GF-D8 (cell line): Measurements from ENCODE around the gene PCNX3.

Experiments used
- DNase-seq: peaks from one replicate; lab custom pipeline; 2025; lab: John Stamatoyannopoulos, UW

Gene PCNX3

DNA sequence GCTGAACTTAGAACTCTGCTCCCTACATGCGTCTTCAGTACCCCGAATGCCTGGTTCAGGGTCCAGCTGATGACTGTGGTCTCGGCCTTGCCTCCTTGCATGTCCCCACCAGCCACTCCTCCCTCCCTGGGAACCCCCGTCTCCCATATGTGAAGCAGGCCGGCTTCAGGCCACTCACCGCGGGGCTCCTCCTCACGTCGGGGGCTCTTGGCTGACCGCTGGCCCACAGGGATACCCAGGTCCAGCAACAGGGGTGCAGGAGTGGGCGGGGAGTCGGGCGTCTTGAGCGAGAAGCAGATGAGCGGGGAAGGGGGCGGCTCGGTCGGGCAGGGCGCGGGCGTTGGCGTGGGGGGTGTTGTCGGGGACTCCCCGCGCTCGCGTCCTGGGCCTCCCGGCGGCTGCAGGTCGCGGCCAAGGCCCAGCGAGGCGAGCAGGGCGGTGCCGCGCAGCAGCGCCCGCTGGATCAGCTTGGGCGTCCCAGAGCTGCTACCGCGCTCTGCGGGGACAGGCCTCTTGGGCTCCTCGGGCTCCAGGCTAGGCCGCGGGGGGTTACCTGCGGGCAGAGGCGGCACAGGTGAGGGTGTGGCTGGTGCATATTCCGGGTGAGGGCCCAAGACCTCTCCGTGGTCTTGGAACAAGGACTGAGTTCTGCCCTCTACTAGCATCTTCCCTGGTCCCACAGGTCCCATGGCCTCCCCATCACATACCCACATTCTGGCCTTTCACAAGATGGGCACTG lies 16.2 kb upstream of the PCNX3 start:
- DNase-seq = no peak

DNA sequence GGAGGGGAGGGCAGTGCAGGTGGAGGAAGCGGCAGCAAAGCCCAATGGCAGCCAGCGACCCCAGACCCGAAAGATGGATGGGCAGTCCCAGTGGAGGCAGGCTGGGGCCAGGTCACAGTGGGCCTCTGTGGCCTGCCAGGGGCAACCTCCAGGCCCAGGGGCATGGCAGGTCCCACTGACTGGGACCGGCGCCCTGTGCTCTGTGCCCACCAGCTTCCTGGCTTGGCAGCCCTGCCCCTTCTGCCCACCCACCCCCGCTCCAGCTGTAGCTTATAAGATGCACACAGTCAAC lies 15.7 kb upstream of the PCNX3 start:
- DNase-seq = no peak

GRCh38 chr11:65604258-65604657 lies 11.3 kb upstream of the PCNX3 start:
- DNase-seq = no peak

DNA sequence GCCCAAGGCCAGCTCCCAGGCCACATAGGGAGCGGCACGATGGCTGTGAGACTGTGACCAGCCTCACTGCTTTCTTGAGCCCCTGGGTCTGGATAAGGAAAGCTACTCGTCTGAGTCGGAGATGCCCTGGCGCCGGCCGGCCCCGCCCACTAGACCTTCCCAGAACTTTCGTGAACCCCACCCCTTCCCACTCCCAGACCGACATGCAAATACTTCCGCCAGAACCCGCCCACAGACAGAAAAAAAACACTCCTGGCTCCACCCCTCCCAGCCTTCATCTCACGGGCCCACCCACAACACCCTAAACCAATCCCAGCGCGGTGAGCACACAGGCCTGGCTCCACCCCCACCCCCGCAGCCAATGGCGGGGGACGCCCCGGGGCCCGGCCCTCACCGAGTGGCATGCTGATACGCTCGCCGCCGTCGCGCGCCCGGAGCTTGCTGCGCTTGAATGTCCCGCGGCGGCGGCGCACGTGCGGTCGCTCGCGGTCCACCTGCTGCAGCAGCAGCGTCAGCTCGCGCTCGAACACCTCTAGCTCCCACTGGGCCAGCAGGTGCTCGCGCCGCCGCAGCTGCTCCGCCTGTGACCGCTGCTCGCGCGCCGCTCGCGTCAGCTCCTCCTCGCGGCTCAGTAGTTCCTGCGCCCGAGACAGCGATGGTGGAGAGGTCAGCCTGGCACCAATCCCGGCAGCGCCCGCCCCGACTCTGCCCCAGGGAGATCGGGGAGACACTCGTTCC lies 8.5 kb upstream of the PCNX3 start:
- no peak for DNase-seq

- no peak for DNase-seq
Observed at GRCh38 chr11:65607614-65608426, 7.8 kb upstream of the PCNX3 start.

- DNase-seq = no peak
Observed at GRCh38 chr11:65609229-65609628, 6.3 kb upstream of the PCNX3 start.

- no peak for DNase-seq
Observed at GRCh38 chr11:65609665-65610064, 5.9 kb upstream of the PCNX3 start.

GRCh38 chr11:65610404-65610803 lies 5.2 kb upstream of the PCNX3 start:
- DNase-seq = no peak

DNA sequence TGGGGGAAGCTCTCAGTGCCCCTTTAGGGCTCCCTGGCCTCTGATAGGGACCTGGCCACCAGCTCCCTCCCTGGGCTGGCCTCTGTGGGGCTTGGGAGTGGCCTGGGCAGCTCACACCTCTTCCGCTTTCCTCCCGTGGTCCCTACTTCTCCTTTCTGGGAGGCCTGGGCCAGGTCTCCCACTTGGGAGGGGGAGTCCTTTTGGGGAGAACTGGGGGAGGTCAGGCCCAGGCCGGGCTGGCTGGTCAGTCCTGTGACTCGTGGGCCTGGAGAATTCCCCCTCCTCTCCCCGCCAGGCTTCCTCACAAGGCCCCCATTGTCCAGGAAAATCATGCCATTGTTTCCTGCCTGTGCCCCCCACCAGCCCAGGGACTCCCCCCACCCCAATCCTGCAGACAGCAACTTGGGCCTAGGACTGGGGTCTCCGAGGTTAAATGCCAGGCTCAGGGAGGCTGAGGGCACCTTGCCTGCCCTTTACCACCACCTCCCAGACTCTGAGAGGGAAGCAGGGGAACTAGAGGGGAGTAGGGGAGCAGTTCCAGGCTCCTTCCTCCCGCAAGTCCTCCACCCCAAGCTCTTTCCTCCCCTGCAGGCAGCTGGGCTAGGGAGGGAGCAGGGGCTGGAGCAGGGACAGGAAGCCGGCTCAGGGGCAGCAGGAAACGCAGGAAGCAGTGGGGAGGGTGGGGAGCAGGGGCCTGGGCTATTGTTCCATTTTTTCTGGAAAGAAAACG lies 4.4 kb upstream of the PCNX3 start:
- DNase-seq = peak; percentile 34

- DNase-seq = no peak
Observed at GRCh38 chr11:65611758-65612603, 3.6 kb upstream of the PCNX3 start.

DNA sequence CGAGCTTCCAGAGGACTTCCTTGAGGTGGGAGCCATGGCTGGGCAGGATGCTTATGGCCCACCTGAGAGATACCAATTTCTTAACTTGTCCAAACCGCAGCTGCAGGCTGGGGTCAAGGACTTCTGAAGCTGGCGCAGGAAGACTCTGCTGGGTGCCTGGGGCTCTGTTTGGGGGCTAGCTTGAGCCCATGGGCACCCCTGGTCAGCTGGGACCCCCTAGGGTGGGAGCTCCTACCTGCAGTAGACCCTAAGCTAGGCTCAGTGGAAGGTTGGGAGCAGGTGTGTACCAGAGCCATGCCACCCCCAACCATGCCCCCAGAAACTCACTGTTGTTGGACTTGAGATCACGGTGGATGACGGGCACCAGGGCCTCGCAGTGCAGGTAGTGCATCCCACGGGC lies 2.9 kb upstream of the PCNX3 start:
- DNase-seq = no peak

- no peak for DNase-seq
Observed at GRCh38 chr11:65613091-65613928, 2.3 kb upstream of the PCNX3 start.

DNA sequence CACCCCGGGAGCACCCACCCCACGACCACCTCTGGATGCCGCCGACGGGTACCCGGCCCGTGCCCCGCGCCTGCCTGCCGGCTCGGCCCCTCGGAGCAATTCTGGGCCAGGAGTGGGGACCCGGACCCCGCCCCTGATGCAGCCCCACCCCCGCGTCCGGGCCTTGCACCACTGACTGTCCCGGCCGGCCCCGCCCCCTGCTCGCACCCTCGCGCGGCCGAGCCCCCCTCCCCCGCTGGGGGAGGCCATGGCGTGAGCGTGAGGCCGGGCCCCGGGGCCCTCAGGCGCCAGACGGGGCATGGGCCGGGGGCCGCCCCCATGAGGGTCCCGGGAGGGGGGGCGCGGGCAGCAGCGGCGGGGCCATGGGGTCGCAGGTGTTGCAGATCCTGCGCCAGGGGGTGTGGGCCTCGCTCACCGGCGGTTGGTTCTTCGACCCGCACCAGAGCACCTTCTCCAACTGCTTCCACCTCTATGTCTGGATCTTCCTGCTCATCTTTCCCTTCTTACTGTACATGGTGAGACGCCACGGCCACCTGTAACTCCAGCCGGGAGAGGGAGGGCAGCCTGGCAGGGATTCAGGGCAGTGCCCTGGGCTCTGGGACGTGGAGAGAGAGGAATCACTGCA lies 486 bp downstream of the PCNX3 start:
- no peak for DNase-seq

GRCh38 chr11:65616575-65617001 lies 1.0 kb downstream of the PCNX3 start:
- no peak for DNase-seq

GRCh38 chr11:65617136-65617850 lies 1.7 kb downstream of the PCNX3 start:
- DNase-seq = no peak

GRCh38 chr11:65617990-65618751 lies 2.6 kb downstream of the PCNX3 start:
- DNase-seq = no peak

DNA sequence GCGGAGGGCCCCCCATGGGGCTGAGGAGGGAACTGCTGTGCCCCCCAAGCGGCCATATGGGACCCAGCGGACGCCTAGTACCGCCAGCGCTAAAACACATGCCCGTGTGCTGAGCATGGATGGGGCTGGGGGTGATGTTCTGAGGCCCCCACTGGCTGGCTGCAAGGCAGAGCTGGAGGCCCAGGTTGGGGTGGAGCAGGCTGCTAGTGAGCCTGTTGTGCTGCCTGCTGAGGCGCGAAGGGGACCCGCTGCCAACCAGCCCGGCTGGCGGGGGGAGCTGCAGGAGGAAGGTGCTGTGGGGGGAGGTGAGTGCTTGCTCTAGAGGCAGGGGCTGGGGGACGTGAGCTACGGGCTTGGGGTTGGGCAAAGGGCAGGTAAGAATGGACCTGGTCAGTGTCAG lies 3.2 kb downstream of the PCNX3 start:
- DNase-seq = no peak

GRCh38 chr11:65619281-65619928 lies 3.8 kb downstream of the PCNX3 start:
- no peak for DNase-seq
